GM23338 (cell line): ENCODE measurements around the gene TNS3. TPM values are rescaled to one million over a fixed set of nuclear protein-coding genes. Genes with fewer than 3 reads are reported as not detected.

ENCODE experiments used
- ATAC-seq: fragments of 200-7000 bp; cut with Tn5 transposase; 3 replicates; pipeline ENCODE4 v1.9.1; 2020
- DNase-seq: peaks from one replicate; pipeline ENCODE4 v3.0.0-alpha.2; 2015; ENCODE audit warnings: low spot score
- H2AFZ ChIP-seq: fragments of 200-600 bp; sonication (generic); 2 replicates; pipeline ENCODE4 v1.8.0; 2016; ENCODE audit warnings: antibody characterized with exemption, mild to moderate bottlenecking, moderate library complexity
- H3F3A ChIP-seq: fragments of 200-600 bp; sonication (generic); replicated peaks from 2 replicates; pipeline ENCODE4 v1.8.0; 2017; ENCODE audit warnings: antibody characterized with exemption, mixed run types, low read depth
- H3K27ac ChIP-seq: fragments of 200-600 bp; sonication (generic); 2 replicates; pipeline ENCODE4 v1.6.1; 2016; ENCODE audit warnings: low read depth
- H3K27me3 ChIP-seq: fragments of 200-600 bp; sonication (generic); 2 replicates; pipeline ENCODE4 v1.8.0; 2016; ENCODE audit warnings: mild to moderate bottlenecking, mixed run types, moderate library complexity; ENCODE audit not compliant: insufficient read depth
- H3K36me3 ChIP-seq: fragments of 200-600 bp; sonication (generic); 2 replicates; pipeline ENCODE4 v1.8.0; 2016; ENCODE audit warnings: mild to moderate bottlenecking; ENCODE audit not compliant: insufficient read depth
- H3K4me1 ChIP-seq: fragments of 200-600 bp; sonication (generic); 2 replicates; pipeline ENCODE4 v1.8.0; 2016; ENCODE audit warnings: mild to moderate bottlenecking, moderate library complexity; ENCODE audit not compliant: insufficient read depth
- H3K4me2 ChIP-seq: fragments of 200-600 bp; sonication (generic); 2 replicates; pipeline ENCODE4 v1.7.1; 2017; ENCODE audit warnings: mixed run types
- H3K4me3 ChIP-seq: fragments of 200-600 bp; sonication (generic); 2 replicates; pipeline ENCODE4 v1.6.1; 2016; ENCODE audit warnings: mixed run types
- H3K79me2 ChIP-seq: fragments of 200-600 bp; sonication (generic); replicated peaks from 2 replicates; pipeline ENCODE4 v1.8.0; 2017; ENCODE audit warnings: mild to moderate bottlenecking; ENCODE audit not compliant: insufficient read depth
- H3K9me2 ChIP-seq: fragments of 200-600 bp; sonication (generic); 2 replicates; pipeline ENCODE4 v1.8.0; 2017; ENCODE audit not compliant: insufficient read depth
- H4K20me1 ChIP-seq: fragments of 200-600 bp; sonication (generic); replicated peaks from 2 replicates; pipeline ENCODE4 v1.8.0; 2017; ENCODE audit warnings: mild to moderate bottlenecking; ENCODE audit not compliant: insufficient read depth
- H3K27ac Mint-ChIP-seq: 2 replicates; pipeline ENCODE4 v1.8.0; 2020; ENCODE audit warnings: inconsistent platforms, mild to moderate bottlenecking, moderate library complexity, mixed read lengths
- H3K27me3 Mint-ChIP-seq: 3 replicates; pipeline ENCODE4 v1.8.0; 2022; ENCODE audit warnings: low read depth, mild to moderate bottlenecking, moderate library complexity, mixed read lengths, inconsistent platforms; ENCODE audit not compliant: insufficient read depth, poor library complexity
- H3K36me3 Mint-ChIP-seq: 3 replicates; pipeline ENCODE4 v1.8.0; 2021; ENCODE audit warnings: low read depth, mild to moderate bottlenecking, inconsistent platforms, moderate library complexity, mixed read lengths
- H3K4me1 Mint-ChIP-seq: 3 replicates; pipeline ENCODE4 v1.8.0; 2020; ENCODE audit warnings: mild to moderate bottlenecking, inconsistent platforms, mixed read lengths
- H3K4me3 Mint-ChIP-seq: 3 replicates; pipeline ENCODE4 v1.8.0; 2021; ENCODE audit warnings: moderate library complexity, mild to moderate bottlenecking, inconsistent platforms, mixed read lengths
- H3K9me3 Mint-ChIP-seq: 3 replicates; pipeline ENCODE4 v1.8.0; 2020; ENCODE audit warnings: moderate library complexity, mild to moderate bottlenecking, inconsistent platforms, mixed read lengths
- CREB1 ChIP-seq: fragments of 250-450 bp; sonication (Bioruptor Pico); IDR thresholded peaks from 2 replicates; pipeline ENCODE4 v1.5.0; 2020; ENCODE audit warnings: low read depth, mild to moderate bottlenecking, moderate library complexity
- EZH2 ChIP-seq: fragments of 200-600 bp; sonication (generic); IDR thresholded peaks from one replicate; pipeline ENCODE4 v1.8.0; 2017; ENCODE audit warnings: antibody characterized with exemption, mild to moderate bottlenecking, low read depth; ENCODE audit not compliant: unreplicated experiment
- EZH2phosphoT487 ChIP-seq: fragments of 200-600 bp; sonication (generic); IDR thresholded peaks from one replicate; pipeline ENCODE4 v1.8.1; 2018; ENCODE audit warnings: antibody characterized with exemption; ENCODE audit not compliant: unreplicated experiment
- NANOG ChIP-seq: IDR thresholded peaks from 2 replicates; pipeline ENCODE4 v1.6.1; 2016; ENCODE audit warnings: antibody characterized with exemption, borderline replicate concordance
- POLR2AphosphoS5 ChIP-seq: IDR thresholded peaks from 2 replicates; pipeline ENCODE4 v1.6.1; 2016; ENCODE audit warnings: antibody characterized with exemption, low read depth
- STAT1 ChIP-seq: IDR thresholded peaks from one replicate; pipeline ENCODE4 v1.6.1; 2016; ENCODE audit warnings: antibody characterized with exemption; ENCODE audit not compliant: unreplicated experiment
- ZNF114 ChIP-seq: fragments of 250-450 bp; sonication (Bioruptor Pico); IDR thresholded peaks from 2 replicates; pipeline ENCODE4 v1.5.0; 2020; ENCODE audit warnings: mild to moderate bottlenecking, moderate library complexity
- ZNF331 ChIP-seq: fragments of 250-450 bp; sonication (Bioruptor Pico); IDR thresholded peaks from 2 replicates; pipeline ENCODE4 v1.5.0; 2020; ENCODE audit warnings: low read depth, mild to moderate bottlenecking, moderate library complexity
- polyA plus RNA-seq: library from polyadenylated mRNA; unstranded; fragments of >200 nt; fragmentation: Nextera tagmentation; extraction: Ambion mirVana; gene quantifications from 2 replicates; pipeline ENCODE4 v1.2.1, GENCODE V29; 2016
- total RNA-seq: library from RNA; depleted of rRNA; stranded (reverse); fragments of >200 nt; shearing (Covaris generic); gene quantifications from 2 replicates; pipeline ENCODE4 v1.2.3, GENCODE V29; 2014
- TF ChIP-seq, protein P1 (sequence below): IDR thresholded peaks from one replicate; pipeline ENCODE4 v1.6.1; 2018; ENCODE audit warnings: antibody characterized with exemption; ENCODE audit not compliant: unreplicated experiment
- TF ChIP-seq, protein P2 (sequence below), 2 experiments: fragments of 200-600 bp in 1 of 2; sonication (generic) in 1 of 2; conservative IDR thresholded peaks; 2 replicates each; pipeline versions ENCODE4 v1.5.1 to v1.6.1; 2016 to 2017; ENCODE audit warnings: antibody characterized with exemption in 2 of 2, low read depth in 2 of 2, mild to moderate bottlenecking in 2 of 2, moderate library complexity in 1 of 2
- TF ChIP-seq, protein P3 (sequence below): IDR thresholded peaks from 2 replicates; pipeline ENCODE4 v1.6.1; 2016; ENCODE audit warnings: antibody characterized with exemption

Gene TNS3
- total and polyA plus RNA-seq, 2 experiments from 2014 or later, result 6.2 to 28.7 TPM

DNA sequence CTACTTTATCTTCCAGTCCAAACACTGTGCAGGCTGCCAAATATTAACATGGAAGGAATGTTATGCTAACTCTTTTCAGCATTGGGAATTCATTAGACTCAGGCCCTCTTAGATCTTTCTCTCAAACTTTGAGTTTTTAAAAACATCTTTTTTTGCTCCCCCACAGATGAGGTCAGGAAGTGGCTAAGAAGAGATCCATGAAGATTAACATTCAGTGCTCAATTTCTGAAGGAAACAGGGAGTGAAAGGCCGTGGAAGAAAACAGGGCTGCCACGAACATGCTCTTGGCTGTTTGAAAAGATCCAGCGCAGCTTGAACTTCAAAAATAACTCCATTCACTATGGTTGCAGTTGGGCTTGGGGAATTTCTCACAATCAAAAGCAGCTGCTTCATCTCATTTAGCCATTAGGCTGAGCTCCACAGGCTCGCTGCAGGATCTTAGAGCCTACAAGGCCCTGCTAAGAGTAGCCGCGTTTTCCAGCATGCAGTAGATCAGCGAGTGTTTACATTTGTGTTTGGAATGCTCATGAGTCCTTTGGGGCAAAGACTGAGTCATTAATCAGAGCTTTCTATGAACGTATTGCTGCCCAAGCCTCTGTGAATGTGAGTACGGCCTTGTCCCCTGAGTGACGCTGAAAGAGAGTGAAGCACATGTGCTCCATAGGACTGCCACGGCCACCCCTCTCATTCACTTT, 41.2 kb upstream of the TNS3 start:
- H2AFZ ChIP-seq, result peak overlapping the region; percentile 72; the same call in 1 of the 2 replicates
- peaks cover 18% of the 10 kb centered on the region for H3K27me3 Mint-ChIP-seq
- H3K4me3 Mint-ChIP-seq, result no peak overlapping the region
- no peaks in the 10 kb centered on the region for H3K36me3 ChIP-seq
- H3K79me2 ChIP-seq, result no peaks in the 10 kb centered on the region
- ATAC-seq (no peak), DNase-seq (no peak)
- no peak overlapping the region; the same call in 1 of the 2 replicates for H3K27ac Mint-ChIP-seq
- no peaks in the 10 kb centered on the region; the same call in 2 of the 3 replicates for H3K9me3 Mint-ChIP-seq
- no peak for TF ChIP-seq POLR2AphosphoS5
- TF ChIP-seq, protein P1, sequence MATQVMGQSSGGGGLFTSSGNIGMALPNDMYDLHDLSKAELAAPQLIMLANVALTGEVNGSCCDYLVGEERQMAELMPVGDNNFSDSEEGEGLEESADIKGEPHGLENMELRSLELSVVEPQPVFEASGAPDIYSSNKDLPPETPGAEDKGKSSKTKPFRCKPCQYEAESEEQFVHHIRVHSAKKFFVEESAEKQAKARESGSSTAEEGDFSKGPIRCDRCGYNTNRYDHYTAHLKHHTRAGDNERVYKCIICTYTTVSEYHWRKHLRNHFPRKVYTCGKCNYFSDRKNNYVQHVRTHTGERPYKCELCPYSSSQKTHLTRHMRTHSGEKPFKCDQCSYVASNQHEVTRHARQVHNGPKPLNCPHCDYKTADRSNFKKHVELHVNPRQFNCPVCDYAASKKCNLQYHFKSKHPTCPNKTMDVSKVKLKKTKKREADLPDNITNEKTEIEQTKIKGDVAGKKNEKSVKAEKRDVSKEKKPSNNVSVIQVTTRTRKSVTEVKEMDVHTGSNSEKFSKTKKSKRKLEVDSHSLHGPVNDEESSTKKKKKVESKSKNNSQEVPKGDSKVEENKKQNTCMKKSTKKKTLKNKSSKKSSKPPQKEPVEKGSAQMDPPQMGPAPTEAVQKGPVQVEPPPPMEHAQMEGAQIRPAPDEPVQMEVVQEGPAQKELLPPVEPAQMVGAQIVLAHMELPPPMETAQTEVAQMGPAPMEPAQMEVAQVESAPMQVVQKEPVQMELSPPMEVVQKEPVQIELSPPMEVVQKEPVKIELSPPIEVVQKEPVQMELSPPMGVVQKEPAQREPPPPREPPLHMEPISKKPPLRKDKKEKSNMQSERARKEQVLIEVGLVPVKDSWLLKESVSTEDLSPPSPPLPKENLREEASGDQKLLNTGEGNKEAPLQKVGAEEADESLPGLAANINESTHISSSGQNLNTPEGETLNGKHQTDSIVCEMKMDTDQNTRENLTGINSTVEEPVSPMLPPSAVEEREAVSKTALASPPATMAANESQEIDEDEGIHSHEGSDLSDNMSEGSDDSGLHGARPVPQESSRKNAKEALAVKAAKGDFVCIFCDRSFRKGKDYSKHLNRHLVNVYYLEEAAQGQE, result no peak
- no peak for TF ChIP-seq EZH2
- no peak for TF ChIP-seq NANOG
- TF ChIP-seq EZH2phosphoT487, result no peak
- no peaks in the 10 kb centered on the region; the same call in 1 of the 2 replicates for H3F3A ChIP-seq
- H3K27ac ChIP-seq, result no peak overlapping the region
- no peak overlapping the region for H3K4me3 ChIP-seq
- H3K27me3 ChIP-seq, result no peaks in the 10 kb centered on the region
- no peaks in the 10 kb centered on the region for H4K20me1 ChIP-seq
- peaks cover 18% of the 10 kb centered on the region; the same call in 1 of the 2 replicates for H3K9me2 ChIP-seq
- H3K4me2 ChIP-seq, result peak overlapping the region; percentile 57
- peaks cover 21% of the 10 kb centered on the region; the same call in 1 of the 2 replicates for H3K4me1 ChIP-seq
- H3K4me1 Mint-ChIP-seq, result peaks cover 39% of the 10 kb centered on the region
- H3K36me3 Mint-ChIP-seq, result no peaks in the 10 kb centered on the region; the same call in 2 of the 3 replicates

DNA sequence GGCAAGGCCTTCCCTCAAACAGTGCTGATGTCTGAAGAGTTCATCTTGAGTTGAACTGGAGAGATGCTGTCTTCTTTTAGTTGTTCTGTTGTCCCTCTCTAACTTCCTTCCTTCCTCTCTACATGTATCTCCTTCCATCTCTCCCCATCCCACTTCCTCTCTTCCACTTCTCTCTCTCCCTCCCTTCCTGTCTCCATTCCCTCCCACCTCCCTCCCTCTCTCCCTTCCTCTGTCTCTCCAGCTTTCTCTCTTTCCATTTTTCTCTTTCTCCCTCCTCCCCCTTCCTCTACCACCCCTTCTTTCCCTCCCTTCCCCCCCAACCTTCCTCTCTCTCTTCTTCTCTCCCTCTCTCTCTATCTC, 40.7 kb upstream of the TNS3 start:
- TF ChIP-seq, protein P2, sequence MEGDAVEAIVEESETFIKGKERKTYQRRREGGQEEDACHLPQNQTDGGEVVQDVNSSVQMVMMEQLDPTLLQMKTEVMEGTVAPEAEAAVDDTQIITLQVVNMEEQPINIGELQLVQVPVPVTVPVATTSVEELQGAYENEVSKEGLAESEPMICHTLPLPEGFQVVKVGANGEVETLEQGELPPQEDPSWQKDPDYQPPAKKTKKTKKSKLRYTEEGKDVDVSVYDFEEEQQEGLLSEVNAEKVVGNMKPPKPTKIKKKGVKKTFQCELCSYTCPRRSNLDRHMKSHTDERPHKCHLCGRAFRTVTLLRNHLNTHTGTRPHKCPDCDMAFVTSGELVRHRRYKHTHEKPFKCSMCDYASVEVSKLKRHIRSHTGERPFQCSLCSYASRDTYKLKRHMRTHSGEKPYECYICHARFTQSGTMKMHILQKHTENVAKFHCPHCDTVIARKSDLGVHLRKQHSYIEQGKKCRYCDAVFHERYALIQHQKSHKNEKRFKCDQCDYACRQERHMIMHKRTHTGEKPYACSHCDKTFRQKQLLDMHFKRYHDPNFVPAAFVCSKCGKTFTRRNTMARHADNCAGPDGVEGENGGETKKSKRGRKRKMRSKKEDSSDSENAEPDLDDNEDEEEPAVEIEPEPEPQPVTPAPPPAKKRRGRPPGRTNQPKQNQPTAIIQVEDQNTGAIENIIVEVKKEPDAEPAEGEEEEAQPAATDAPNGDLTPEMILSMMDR (conservative IDR thresholded peaks at IDR 0.05; ENCODE audit: low read depth in 2 of 2), result no peak
- no peak for TF ChIP-seq ZNF331
- TF ChIP-seq EZH2, result no peak
- no peak for TF ChIP-seq STAT1
- no peak for TF ChIP-seq ZNF114 (CRISPR knock-in tag)
- no peak for TF ChIP-seq POLR2AphosphoS5
- TF ChIP-seq NANOG, result no peak
- TF ChIP-seq CREB1 (CRISPR knock-in tag), result no peak
- TF ChIP-seq, protein P1, result no peak
- TF ChIP-seq, protein P3, sequence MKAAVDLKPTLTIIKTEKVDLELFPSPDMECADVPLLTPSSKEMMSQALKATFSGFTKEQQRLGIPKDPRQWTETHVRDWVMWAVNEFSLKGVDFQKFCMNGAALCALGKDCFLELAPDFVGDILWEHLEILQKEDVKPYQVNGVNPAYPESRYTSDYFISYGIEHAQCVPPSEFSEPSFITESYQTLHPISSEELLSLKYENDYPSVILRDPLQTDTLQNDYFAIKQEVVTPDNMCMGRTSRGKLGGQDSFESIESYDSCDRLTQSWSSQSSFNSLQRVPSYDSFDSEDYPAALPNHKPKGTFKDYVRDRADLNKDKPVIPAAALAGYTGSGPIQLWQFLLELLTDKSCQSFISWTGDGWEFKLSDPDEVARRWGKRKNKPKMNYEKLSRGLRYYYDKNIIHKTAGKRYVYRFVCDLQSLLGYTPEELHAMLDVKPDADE, result no peak
- H3K79me2 ChIP-seq, result no peaks in the 10 kb centered on the region
- no peak for DNase-seq
- H3K27me3 Mint-ChIP-seq, result peaks cover 18% of the 10 kb centered on the region
- no peaks in the 10 kb centered on the region; the same call in 2 of the 3 replicates for H3K36me3 Mint-ChIP-seq
- H3K4me1 Mint-ChIP-seq, result peaks cover 35% of the 10 kb centered on the region
- H3K36me3 ChIP-seq, result no peaks in the 10 kb centered on the region
- peaks cover 21% of the 10 kb centered on the region; the same call in 1 of the 2 replicates for H3K4me1 ChIP-seq
- no peak for ATAC-seq
- no peaks in the 10 kb centered on the region for H4K20me1 ChIP-seq
- H3K27ac Mint-ChIP-seq, result no peak overlapping the region
- H3K4me3 Mint-ChIP-seq, result no peak overlapping the region
- H3K9me3 Mint-ChIP-seq, result no peaks in the 10 kb centered on the region; the same call in 2 of the 3 replicates
- H3K4me2 ChIP-seq, result peak overlapping the region; percentile 57; the same call in 1 of the 2 replicates
- H3F3A ChIP-seq, result no peaks in the 10 kb centered on the region; the same call in 1 of the 2 replicates
- peaks cover 18% of the 10 kb centered on the region; the same call in 1 of the 2 replicates for H3K9me2 ChIP-seq
- no peak overlapping the region for H3K4me3 ChIP-seq
- H2AFZ ChIP-seq, result no peak overlapping the region
- no peaks in the 10 kb centered on the region for H3K27me3 ChIP-seq
- no peak overlapping the region for H3K27ac ChIP-seq
